ENCODE data around the gene PRPF6. TPM values are rescaled to one million over a fixed set of nuclear protein-coding genes. Genes with fewer than 3 reads are reported as not detected.

PRPF6 gene
- total and polyA plus RNA-seq, 2 of the 13 experiments (the other 11 are each of a cell fraction or from before 2014, with no cell fraction given) = 63.7 to 101 TPM

GRCh38 chr20:64078934-64079272 lies 98.0 kb downstream of the PRPF6 start (continued):
- TF ChIP-seq SNAPC4 (CRISPR knock-in tag; IDR thresholded peaks at IDR 0.05) (peak; percentile 76; the same call in 1 of the 2 replicates), ATF3 (CRISPR knock-in tag; IDR thresholded peaks at IDR 0.05) (peak; percentile 19; the same call in 1 of the 2 replicates), ZNF576 (CRISPR knock-in tag; IDR thresholded peaks at IDR 0.05) (0 out of 2 replicates have a peak, but pooled peaks have one; percentile 29), U2AF1 (optimal IDR thresholded peaks at IDR 0.05; ENCODE audit: low read depth, low read length) (peak; percentile 8), ZNF20 (CRISPR knock-in tag; IDR thresholded peaks at IDR 0.05) (0 out of 2 replicates have a peak, but pooled peaks have one; percentile 43)

All from HepG2 (cell line).